HG02642 (cell line): Measurements from ENCODE around the gene NTN1.
A peak's percentile ranks its signal among the peaks of the same experiment; 100 is the strongest.
"Not testable (repeated sequence)": the region's sequence is repeated elsewhere in the genome, so short reads cannot be mapped to it uniquely, and the experiment has no call there.

Source experiments
- ATAC-seq: cut with Tn5 transposase; IDR thresholded peaks from one replicate; pipeline ENCODE4 v1.9.1; 2021; ENCODE audit warnings: mild to moderate bottlenecking; ENCODE audit not compliant: unreplicated experiment, poor library complexity

NTN1 gene

GRCh38 chr17:9021158-9021991, at the start of gene NTN1:
NTN1 (plus strand) TSS chr17:9021510; CDS start chr17:9022374, 864 bp downstream.
- ATAC-seq = peak; percentile 62

DNA sequence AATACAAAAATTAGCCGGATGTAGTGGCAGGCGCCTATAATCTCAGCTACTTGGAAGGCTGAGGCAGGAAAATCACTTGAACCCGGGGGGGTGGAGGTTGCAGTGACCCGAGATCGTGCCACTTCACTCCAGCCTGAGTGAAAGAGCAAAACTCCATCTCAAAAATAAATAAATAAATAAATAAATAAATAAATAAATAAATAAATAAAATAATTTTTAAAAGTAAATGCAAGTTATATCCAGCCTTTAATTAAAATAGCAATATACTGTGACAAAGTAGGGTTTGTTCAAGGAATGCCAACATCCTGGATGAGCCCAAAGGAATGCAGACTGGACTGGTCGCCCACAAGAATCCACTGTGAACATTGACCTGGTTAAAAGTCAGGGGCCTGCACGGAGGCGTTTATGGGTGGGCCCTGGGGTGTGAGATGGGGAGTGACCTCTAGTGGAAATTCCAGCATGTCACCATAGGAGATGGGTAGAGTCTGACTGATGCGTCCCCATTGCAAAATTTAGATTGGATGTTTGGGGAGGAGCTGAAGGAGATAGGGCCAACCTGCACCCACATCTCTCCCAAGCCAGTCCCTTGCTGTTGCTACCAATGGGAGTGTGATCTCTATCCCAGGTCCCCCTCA, 46.1 kb upstream of the NTN1 start:
- no peak for ATAC-seq

- ATAC-seq = no peak
These were observed 44.7 kb upstream of the NTN1 start for GRCh38 chr17:8976638-8977037.

DNA sequence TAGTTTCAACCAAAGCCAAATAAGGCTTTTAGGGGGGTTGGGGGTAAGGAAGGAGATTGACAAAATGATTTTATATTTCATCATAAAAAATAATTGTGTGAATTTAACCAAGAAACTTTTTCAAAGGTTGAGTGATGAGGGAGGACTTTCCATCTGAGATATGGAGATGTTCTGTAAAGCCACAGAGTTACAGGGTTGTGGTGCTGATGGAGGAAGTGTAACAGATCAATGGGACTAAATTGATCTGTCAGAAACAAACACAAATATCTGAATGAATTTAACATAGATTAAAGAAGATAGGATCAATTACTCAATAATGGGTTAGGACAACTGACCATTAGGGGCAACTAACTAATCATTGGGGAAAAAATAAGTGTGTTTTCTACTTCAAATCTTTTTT, 41.6 kb upstream of the NTN1 start:
- ATAC-seq = no peak

- no peak for ATAC-seq
These were observed 39.9 kb upstream of the NTN1 start for GRCh38 chr17:8981443-8981842.

DNA sequence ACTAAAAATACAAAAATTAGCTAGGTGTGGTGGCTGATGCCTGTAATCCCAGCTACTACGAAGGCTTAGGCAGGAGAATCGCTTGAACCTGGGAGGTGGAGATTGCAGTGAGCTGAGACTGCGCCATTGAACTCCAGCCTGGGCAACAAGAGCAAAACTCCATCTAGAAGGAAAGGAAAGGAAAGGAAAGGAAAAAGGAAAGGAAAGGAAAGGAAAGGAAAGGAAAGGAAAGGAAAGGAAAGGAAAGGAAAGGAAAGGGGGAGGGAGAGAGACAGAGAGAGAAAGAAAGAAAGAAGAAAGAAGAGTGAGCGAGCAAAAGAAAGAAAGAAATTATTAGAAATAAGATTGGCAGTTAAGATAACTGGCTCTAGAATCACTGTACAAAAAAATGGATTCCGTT, 37.1 kb upstream of the NTN1 start:
- ATAC-seq = not testable (repeated sequence)

- ATAC-seq = no peak
These were observed 36.1 kb upstream of the NTN1 start for GRCh38 chr17:8985054-8985701.

GRCh38 chr17:8986295-8986694, 35.0 kb upstream of the NTN1 start:
- ATAC-seq = no peak

GRCh38 chr17:8988263-8988935, 32.9 kb upstream of the NTN1 start:
- ATAC-seq = not testable (repeated sequence)

- no peak for ATAC-seq
These were observed 29.6 kb upstream of the NTN1 start for GRCh38 chr17:8991514-8992285.

GRCh38 chr17:8994319-8994718, 27.0 kb upstream of the NTN1 start:
- no peak for ATAC-seq

- no peak for ATAC-seq
These were observed 25.6 kb upstream of the NTN1 start for GRCh38 chr17:8995711-8996110.

DNA sequence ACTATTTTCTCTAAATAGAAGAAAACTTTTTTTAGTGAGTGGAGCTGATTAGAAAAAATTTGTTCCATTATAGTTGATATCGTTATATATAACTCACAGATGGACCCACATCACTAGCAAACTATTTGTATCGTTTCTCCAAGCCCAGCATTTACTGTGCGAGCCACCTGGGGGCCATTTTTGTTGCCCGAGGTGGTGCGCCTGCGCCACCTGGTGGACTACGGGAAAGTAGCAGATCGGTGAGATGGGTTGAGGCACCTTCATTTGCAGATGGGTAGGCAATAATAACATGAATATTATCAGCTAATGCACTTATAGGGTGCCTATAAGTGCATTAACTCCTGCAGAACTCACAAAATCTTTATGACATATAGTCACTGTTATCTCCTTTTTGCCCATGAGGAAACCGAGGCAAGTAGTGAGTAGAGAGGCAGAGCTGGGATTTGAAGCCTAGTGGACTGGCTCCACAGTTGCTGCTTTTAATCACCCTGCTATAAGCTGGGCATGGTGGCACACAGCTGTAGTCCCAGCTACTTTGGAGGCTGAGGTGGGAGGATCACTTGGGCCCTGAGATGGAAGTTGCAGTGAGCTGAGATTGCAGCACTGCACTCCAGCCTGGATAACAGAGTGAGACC, 23.2 kb upstream of the NTN1 start:
- no peak for ATAC-seq

DNA sequence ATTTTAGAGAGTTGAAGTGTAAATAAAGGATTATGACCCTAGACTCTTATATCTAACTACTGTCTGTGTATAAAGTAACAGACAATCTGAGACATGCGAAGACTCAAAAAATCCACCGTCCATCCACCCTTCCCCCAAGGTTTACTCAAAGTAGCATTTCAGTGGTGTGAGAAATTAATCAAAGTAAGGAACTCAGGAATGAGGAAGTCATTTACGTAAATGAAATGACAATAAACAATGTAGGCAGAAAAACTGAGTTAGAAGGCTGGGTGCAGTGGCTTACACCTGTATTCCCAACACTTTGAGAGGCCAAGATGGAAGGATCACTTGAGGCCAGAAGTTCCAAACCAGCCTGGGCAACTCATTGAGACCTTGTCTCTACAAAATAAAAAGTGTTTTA, 19.8 kb upstream of the NTN1 start:
- no peak for ATAC-seq

GRCh38 chr17:9002227-9002605, 19.1 kb upstream of the NTN1 start:
- no peak for ATAC-seq

DNA sequence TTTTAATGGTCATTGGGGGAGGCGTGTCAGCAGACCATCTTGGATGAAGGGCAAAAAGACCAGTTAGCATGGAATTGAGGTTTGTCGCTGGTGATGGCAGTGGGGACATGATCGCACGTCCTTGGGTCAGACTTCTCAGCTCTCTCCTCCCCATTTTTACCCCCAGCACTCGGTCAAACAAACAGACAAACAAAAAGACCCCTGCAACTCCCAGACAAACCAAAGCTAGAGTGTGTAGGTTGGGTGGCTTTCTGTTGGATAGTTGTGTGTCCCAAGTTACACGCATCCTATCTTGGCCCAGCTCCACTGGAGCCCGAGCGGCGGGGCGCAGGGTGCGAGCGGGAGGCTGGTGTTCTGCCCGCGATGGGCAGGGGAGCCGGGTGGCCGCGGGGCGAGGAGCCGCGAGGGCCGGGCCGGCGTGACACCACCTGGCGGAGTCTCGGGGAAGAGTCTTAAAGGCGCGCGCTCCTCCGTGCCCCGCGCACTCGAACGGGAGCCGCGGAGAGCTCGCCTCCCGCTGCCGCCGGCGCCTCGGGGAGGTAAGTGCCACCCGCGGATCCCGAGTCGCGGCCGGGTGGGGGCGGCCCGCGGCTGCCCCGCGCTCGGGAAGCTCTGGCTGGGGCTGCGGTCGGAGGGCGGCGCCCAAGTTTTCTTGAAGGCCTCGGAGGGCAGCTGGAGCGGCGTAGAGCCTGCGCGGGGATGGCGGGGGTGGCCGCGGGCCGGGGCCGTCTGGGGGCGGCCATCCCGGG, 18.5 kb upstream of the NTN1 start:
- ATAC-seq = no peak

- ATAC-seq = no peak
These were observed 17.8 kb upstream of the NTN1 start for GRCh38 chr17:9003355-9004131.
